NT2/D1 (cell line): ENCODE results near the gene HEATR1.

Experiments used
- SUZ12 ChIP-seq: IDR thresholded peaks from 2 replicates; pipeline ENCODE4 v1.6.1; 2011; ENCODE audit not compliant: insufficient read length, insufficient read depth; ENCODE audit errors: extremely low read depth
- ZNF274 ChIP-seq: IDR thresholded peaks from 2 replicates; pipeline ENCODE4 v1.6.1; 2011; ENCODE audit warnings: mild to moderate bottlenecking, low read depth, low read length

- TF ChIP-seq SUZ12: no peak
- no peak for TF ChIP-seq ZNF274
These were observed 19.3 kb upstream of the HEATR1 start for GRCh38 chr1:236623371-236624166.
